ENCODE data around the gene WFDC6. TPM values are rescaled to one million over a fixed set of nuclear protein-coding genes. Genes with fewer than 3 reads are reported as not detected.
"Not testable (repeated sequence)": the region's sequence is repeated elsewhere in the genome, so short reads cannot be mapped to it uniquely, and the experiment has no call there.

WFDC6 gene
- polyA plus RNA-seq (2012; ENCODE audit: low read depth, missing spikeins): not detected

- FAIRE-seq: no peak
- TF ChIP-seq PAX5 (IDR thresholded peaks at IDR 0.05; ENCODE audit: insufficient read depth, low read length, severe bottlenecking): no peak
- no peak for TF ChIP-seq TAF1 (IDR thresholded peaks at IDR 0.05; ENCODE audit: low read depth, low read length)
- no peak for TF ChIP-seq POLR2A (IDR thresholded peaks at IDR 0.05; ENCODE audit: low read depth, low read length)
- TF ChIP-seq POU2F2 (IDR thresholded peaks at IDR 0.05; ENCODE audit: low read depth, low read length): no peak
- no peak for TF ChIP-seq SPI1 (IDR thresholded peaks at IDR 0.05; ENCODE audit: low read depth, low read length)
- TF ChIP-seq POLR2AphosphoS5 (IDR thresholded peaks at IDR 0.05; ENCODE audit: low read depth, low read length): no peak
- DNase-seq (ENCODE audit: insufficient read length, low spot score): no peak
These were observed at the start of gene WFDC6 for GRCh38 chr20:45539382-45539781. WFDC6 (minus strand) TSS chr20:45539482; CDS start chr20:45539407, 75 bp downstream.

GRCh38 chr20:45588800-45589199 lies 49.5 kb upstream of the WFDC6 start:
- TF ChIP-seq PAX5 (IDR thresholded peaks at IDR 0.05; ENCODE audit: insufficient read depth, low read length, severe bottlenecking) (no peak), POU2F2 (IDR thresholded peaks at IDR 0.05; ENCODE audit: low read depth, low read length) (no peak), POLR2A (IDR thresholded peaks at IDR 0.05; ENCODE audit: low read depth, low read length) (no peak), TAF1 (IDR thresholded peaks at IDR 0.05; ENCODE audit: low read depth, low read length) (no peak), POLR2AphosphoS5 (IDR thresholded peaks at IDR 0.05; ENCODE audit: low read depth, low read length) (no peak), SPI1 (IDR thresholded peaks at IDR 0.05; ENCODE audit: low read depth, low read length) (no peak)
- no peak for DNase-seq (ENCODE audit: insufficient read length, low spot score)
- no peak for FAIRE-seq

GRCh38 chr20:45585986-45586385 lies 46.7 kb upstream of the WFDC6 start:
- DNase-seq (ENCODE audit: insufficient read length, low spot score); FAIRE-seq: not testable (repeated sequence)

- not testable (repeated sequence) for FAIRE-seq; DNase-seq (ENCODE audit: insufficient read length, low spot score)
These were observed 45.0 kb upstream of the WFDC6 start for GRCh38 chr20:45584294-45584693.

GRCh38 chr20:45583502-45583901 lies 44.2 kb upstream of the WFDC6 start:
- FAIRE-seq (no peak), DNase-seq (ENCODE audit: insufficient read length, low spot score) (no peak)
- TF ChIP-seq SPI1 (IDR thresholded peaks at IDR 0.05; ENCODE audit: low read depth, low read length): no peak
- no peak for TF ChIP-seq PAX5 (IDR thresholded peaks at IDR 0.05; ENCODE audit: insufficient read depth, low read length, severe bottlenecking)
- no peak for TF ChIP-seq TAF1 (IDR thresholded peaks at IDR 0.05; ENCODE audit: low read depth, low read length)
- TF ChIP-seq POLR2A (IDR thresholded peaks at IDR 0.05; ENCODE audit: low read depth, low read length): no peak
- TF ChIP-seq POU2F2 (IDR thresholded peaks at IDR 0.05; ENCODE audit: low read depth, low read length): no peak
- TF ChIP-seq POLR2AphosphoS5 (IDR thresholded peaks at IDR 0.05; ENCODE audit: low read depth, low read length): no peak

- DNase-seq (ENCODE audit: insufficient read length, low spot score) (no peak), FAIRE-seq (no peak)
- no peak for TF ChIP-seq PAX5 (IDR thresholded peaks at IDR 0.05; ENCODE audit: insufficient read depth, low read length, severe bottlenecking)
These were observed 42.4 kb upstream of the WFDC6 start for GRCh38 chr20:45581702-45582101.

GRCh38 chr20:45579184-45579583 lies 39.9 kb upstream of the WFDC6 start, which contains the start of gene WFDC8:
WFDC8 (minus strand) TSS chr20:45579284; CDS start chr20:45579247, 37 bp downstream.
- FAIRE-seq: no peak
- no peak for DNase-seq (ENCODE audit: insufficient read length, low spot score)
- TF ChIP-seq POLR2A (IDR thresholded peaks at IDR 0.05; ENCODE audit: low read depth, low read length) (no peak), SPI1 (IDR thresholded peaks at IDR 0.05; ENCODE audit: low read depth, low read length) (no peak), TAF1 (IDR thresholded peaks at IDR 0.05; ENCODE audit: low read depth, low read length) (no peak), PAX5 (IDR thresholded peaks at IDR 0.05; ENCODE audit: insufficient read depth, low read length, severe bottlenecking) (no peak), POLR2AphosphoS5 (IDR thresholded peaks at IDR 0.05; ENCODE audit: low read depth, low read length) (no peak), POU2F2 (IDR thresholded peaks at IDR 0.05; ENCODE audit: low read depth, low read length) (no peak)

- TF ChIP-seq TAF1 (IDR thresholded peaks at IDR 0.05; ENCODE audit: low read depth, low read length) (no peak), SPI1 (IDR thresholded peaks at IDR 0.05; ENCODE audit: low read depth, low read length) (no peak), POU2F2 (IDR thresholded peaks at IDR 0.05; ENCODE audit: low read depth, low read length) (no peak), PAX5 (IDR thresholded peaks at IDR 0.05; ENCODE audit: insufficient read depth, low read length, severe bottlenecking) (no peak), POLR2AphosphoS5 (IDR thresholded peaks at IDR 0.05; ENCODE audit: low read depth, low read length) (no peak), POLR2A (IDR thresholded peaks at IDR 0.05; ENCODE audit: low read depth, low read length) (no peak)
- FAIRE-seq: no peak
These were observed 38.9 kb upstream of the WFDC6 start for GRCh38 chr20:45578231-45578630.

GRCh38 chr20:45576995-45577394 lies 37.7 kb upstream of the WFDC6 start:
- FAIRE-seq (no peak), DNase-seq (ENCODE audit: insufficient read length, low spot score) (no peak)
- TF ChIP-seq POLR2AphosphoS5 (IDR thresholded peaks at IDR 0.05; ENCODE audit: low read depth, low read length) (no peak), POU2F2 (IDR thresholded peaks at IDR 0.05; ENCODE audit: low read depth, low read length) (no peak), PAX5 (IDR thresholded peaks at IDR 0.05; ENCODE audit: insufficient read depth, low read length, severe bottlenecking) (no peak), TAF1 (IDR thresholded peaks at IDR 0.05; ENCODE audit: low read depth, low read length) (no peak), SPI1 (IDR thresholded peaks at IDR 0.05; ENCODE audit: low read depth, low read length) (no peak), POLR2A (IDR thresholded peaks at IDR 0.05; ENCODE audit: low read depth, low read length) (no peak)

More at GRCh38 chr20:45578231-45578630, 38.9 kb upstream of the WFDC6 start:
- no peak for DNase-seq (ENCODE audit: insufficient read length, low spot score)

- DNase-seq (ENCODE audit: insufficient read length, low spot score) (no peak), FAIRE-seq (no peak)
- TF ChIP-seq SPI1 (IDR thresholded peaks at IDR 0.05; ENCODE audit: low read depth, low read length) (no peak), PAX5 (IDR thresholded peaks at IDR 0.05; ENCODE audit: insufficient read depth, low read length, severe bottlenecking) (no peak), POLR2AphosphoS5 (IDR thresholded peaks at IDR 0.05; ENCODE audit: low read depth, low read length) (no peak), TAF1 (IDR thresholded peaks at IDR 0.05; ENCODE audit: low read depth, low read length) (no peak), POU2F2 (IDR thresholded peaks at IDR 0.05; ENCODE audit: low read depth, low read length) (no peak), POLR2A (IDR thresholded peaks at IDR 0.05; ENCODE audit: low read depth, low read length) (no peak)
These were observed 36.6 kb upstream of the WFDC6 start for GRCh38 chr20:45575931-45576330.

GRCh38 chr20:45569650-45570049 lies 30.4 kb upstream of the WFDC6 start:
- not testable (repeated sequence) for DNase-seq (ENCODE audit: insufficient read length, low spot score); FAIRE-seq
